Measurements from ENCODE around the gene YBX3. TPM values are rescaled to one million over a fixed set of nuclear protein-coding genes. Genes with fewer than 3 reads are reported as not detected.

The YBX3 gene
- total RNA-seq, 4 donors from 2014 or later: 264 to 714 (median 382) TPM

DNA sequence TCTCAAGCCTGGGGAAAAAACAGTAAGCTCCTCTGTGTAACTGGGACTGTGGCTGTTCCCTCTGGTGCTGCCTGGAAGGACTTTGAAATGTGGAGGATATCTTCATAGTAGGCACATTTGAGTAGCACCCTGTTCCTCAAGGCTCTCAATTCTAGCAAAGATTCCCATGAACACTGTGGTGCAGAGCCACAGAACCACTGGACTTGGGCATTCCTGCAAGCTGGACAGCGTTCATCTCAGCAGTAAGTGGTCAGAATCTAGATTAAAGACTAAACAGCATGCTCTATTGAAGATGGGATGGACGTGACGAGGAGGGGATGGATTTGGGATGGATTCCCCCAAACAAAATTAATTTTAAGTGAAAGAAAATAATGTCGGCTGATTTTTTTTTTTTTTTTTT, 9.4 kb upstream of the YBX3 start:
- Histone ChIP-seq H3K4me3 (no peak overlapping the region), H3K27me3 (peaks cover 0 to 5% of the 10 kb centered on the region in 2 donors), H3K27ac (no peak overlapping the region), H3K9me3 (no peaks in the 10 kb centered on the region), H3K36me3 (no peaks in the 10 kb centered on the region), H3K4me1 (no peaks in the 10 kb centered on the region)
- no peak for DNase-seq (ENCODE audit: low spot score in 2 of 2)
- TF ChIP-seq POLR2A (IDR thresholded peaks at IDR 0.05) (no peak), CTCF (IDR thresholded peaks at IDR 0.05) (no peak), EP300 (IDR thresholded peaks at IDR 0.05) (no peak)
- 67 to 76% methylated on average over 4 of the region's 4 CpGs for WGBS, 2 donors

DNA sequence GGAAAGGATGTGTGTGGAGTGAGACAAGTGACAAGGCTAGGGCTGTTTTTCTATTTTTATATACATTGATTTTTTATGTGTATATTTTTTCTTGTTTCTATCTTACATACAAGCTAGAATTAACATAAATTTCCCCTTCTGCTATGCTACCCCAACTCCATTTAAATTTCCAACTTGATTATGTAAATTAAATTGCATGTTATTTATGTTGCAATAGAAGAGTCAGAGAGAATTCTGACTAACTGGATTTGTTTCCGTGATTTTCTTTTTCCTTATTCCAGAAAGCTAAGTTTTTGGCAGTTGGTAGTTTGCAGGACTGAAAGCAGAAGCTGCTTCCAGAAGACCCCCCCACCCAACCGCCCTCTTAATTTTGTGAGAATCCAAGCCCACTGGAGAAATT, 8.9 kb upstream of the YBX3 start:
- H3K9me3 ChIP-seq: no peaks in the 10 kb centered on the region
- DNase-seq (ENCODE audit: low spot score in 2 of 2): no peak
- no peaks in the 10 kb centered on the region for H3K4me1 ChIP-seq
- H3K27ac ChIP-seq: no peak overlapping the region
- TF ChIP-seq CTCF (IDR thresholded peaks at IDR 0.05): no peak
- TF ChIP-seq POLR2A (IDR thresholded peaks at IDR 0.05): no peak
- H3K27me3 ChIP-seq: peaks cover 0 to 5% of the 10 kb centered on the region in 2 donors
- no peak overlapping the region for H3K4me3 ChIP-seq
- 78 to 84% methylated on average over 2 of the region's 2 CpGs for WGBS, 2 donors
- H3K36me3 ChIP-seq: no peaks in the 10 kb centered on the region

GRCh38 chr12:10730559-10730958, 7.4 kb upstream of the YBX3 start:
- TF ChIP-seq EP300 (IDR thresholded peaks at IDR 0.05) (no peak), CTCF (IDR thresholded peaks at IDR 0.05) (no peak), POLR2A (IDR thresholded peaks at IDR 0.05) (no peak)
- Histone ChIP-seq H3K4me3 (no peak overlapping the region), H3K4me1 (no peaks in the 10 kb centered on the region), H3K27me3 (peaks cover 0 to 5% of the 10 kb centered on the region in 2 donors), H3K9me3 (no peaks in the 10 kb centered on the region), H3K36me3 (no peaks in the 10 kb centered on the region), H3K27ac (no peak overlapping the region)
- DNase-seq (ENCODE audit: low spot score in 2 of 2): no peak

DNA sequence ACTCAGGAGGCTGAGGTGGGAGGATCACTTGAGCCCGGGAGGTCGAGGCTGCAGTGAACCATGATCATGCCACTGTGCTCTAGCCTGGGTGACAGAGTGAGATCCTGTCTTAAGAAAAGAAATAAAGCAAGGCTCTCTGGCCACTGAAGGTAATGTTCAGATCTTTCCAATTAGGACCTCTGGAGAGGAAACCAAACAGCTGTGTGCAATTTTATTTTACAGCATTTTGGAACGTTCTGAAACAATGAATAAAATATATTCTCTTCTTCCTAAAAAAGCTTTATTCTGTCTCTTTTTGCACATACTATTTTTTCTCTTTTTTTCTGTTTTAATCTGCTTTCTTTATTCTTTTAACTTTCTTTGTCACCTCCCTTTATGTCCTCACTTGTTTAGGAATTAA, 5.0 kb upstream of the YBX3 start:
- no peak for DNase-seq (ENCODE audit: low spot score in 2 of 2)
- H3K4me3 ChIP-seq: no peak overlapping the region
- H3K9me3 ChIP-seq: no peaks in the 10 kb centered on the region
- H3K36me3 ChIP-seq: no peaks in the 10 kb centered on the region
- H3K27me3 ChIP-seq: peaks cover 0 to 3% of the 10 kb centered on the region in 2 donors
- H3K27ac ChIP-seq: no peak overlapping the region
- WGBS, 2 donors: 50 to 63% methylated on average over 3 of the region's 3 CpGs
- TF ChIP-seq CTCF (IDR thresholded peaks at IDR 0.05) (no peak), EP300 (IDR thresholded peaks at IDR 0.05) (no peak), POLR2A (IDR thresholded peaks at IDR 0.05) (no peak)
- peaks cover 0 to 14% (median 0%) of the 10 kb centered on the region in 4 donors for H3K4me1 ChIP-seq

DNA sequence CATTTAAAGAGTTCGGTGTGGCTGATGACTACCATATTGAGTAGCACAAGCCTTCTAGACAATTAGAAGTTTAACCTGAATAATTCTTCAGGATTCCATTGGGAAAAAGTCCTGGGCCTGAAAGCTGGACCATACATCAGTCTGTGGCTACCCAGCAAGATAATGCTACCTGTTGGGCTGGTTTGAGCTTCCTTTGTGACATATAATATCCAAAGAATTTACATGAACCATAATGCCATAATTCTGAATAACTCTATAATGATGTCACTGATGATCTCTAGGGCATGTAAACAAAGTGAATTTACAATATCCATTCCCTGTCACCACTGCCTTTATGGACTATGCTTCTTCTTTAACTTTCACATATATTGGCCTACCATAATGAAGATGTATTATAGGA, 3.8 kb upstream of the YBX3 start:
- TF ChIP-seq CTCF (IDR thresholded peaks at IDR 0.05) (no peak), POLR2A (IDR thresholded peaks at IDR 0.05) (no peak), EP300 (IDR thresholded peaks at IDR 0.05) (no peak)
- no peaks in the 10 kb centered on the region for H3K27me3 ChIP-seq
- peaks cover 0 to 14% (median 0%) of the 10 kb centered on the region in 4 donors for H3K4me1 ChIP-seq
- no peaks in the 10 kb centered on the region for H3K9me3 ChIP-seq
- no peak for DNase-seq (ENCODE audit: low spot score in 2 of 2)
- WGBS, 2 donors: 88 to 100% methylated on average over 1 of the region's 1 CpG
- no peak overlapping the region for H3K4me3 ChIP-seq
- no peaks in the 10 kb centered on the region for H3K36me3 ChIP-seq
- no peak overlapping the region for H3K27ac ChIP-seq
